ENCODE measurements around the gene MAGEF1. TPM values are rescaled to one million over a fixed set of nuclear protein-coding genes. Genes with fewer than 3 reads are reported as not detected.

The MAGEF1 gene
- total and polyA plus RNA-seq, 10 of the 15 experiments (the other 5 are each of a cell fraction or from before 2014, with no cell fraction given) = 2.3 to 62.2 (median 27.1) TPM

- Histone ChIP-seq H2AFZ (ENCODE audit: control insufficient read depth, low read depth, low read length) (no peak overlapping the region), H3K4me1 (ENCODE audit: control insufficient read depth, insufficient read depth, low read length) (peaks cover 10% of the 10 kb centered on the region), H4K20me1 (ENCODE audit: control insufficient read depth, insufficient read depth) (no peaks in the 10 kb centered on the region), H3K4me3 (no peak overlapping the region), H3K4me2 (ENCODE audit: control insufficient read depth, insufficient read depth) (no peak overlapping the region), H3K79me2 (ENCODE audit: control insufficient read depth, insufficient read depth, low read length) (no peaks in the 10 kb centered on the region), H3K9me3 (replicated peaks; ENCODE audit: control insufficient read depth, insufficient read depth, low read length) (no peaks in the 10 kb centered on the region), H3K36me3 (ENCODE audit: control insufficient read depth in 2 of 2, insufficient read depth in 2 of 2, low read length in 1 of 2) (no peaks in the 10 kb centered on the region), H3K27me3 (replicated peaks in 1 of 2; ENCODE audit: control insufficient read depth in 2 of 2, insufficient read depth in 2 of 2, low read length in 1 of 2) (no peaks in the 10 kb centered on the region), H3K9ac (ENCODE audit: control insufficient read depth, insufficient read depth, low read length) (no peak overlapping the region), H3K27ac (ENCODE audit: control insufficient read depth, insufficient read depth) (no peak overlapping the region)
- intact Hi-C loops (cut with micrococcal nuclease; ENCODE audit: unreplicated experiment) (no loop called here), in situ Hi-C loops (cut with MboI) (no loop called here)
- POLR2A ChIA-PET = no interaction called here
- WGBS (ENCODE audit: insufficient coverage, insufficient replicate concordance, low lambda C conversion rate, missing lambda C conversion rate) = 28% methylated on average over 2 of the region's 2 CpGs
- ATAC-seq (no peak), DNase-seq (ENCODE audit: low read depth, low spot score) (no peak), FAIRE-seq (no peak)
- BruUV-seq (replicated peaks) = no TSS peak
- CTCF ChIA-PET = interaction anchor here (0.8 to 2.5 kb wide), 3 partner anchors 29 to 188 kb away, joined by 3 to 7 read pairs (median 4); partner anchors contain the start of gene EPHB3
- SMC1A ChIA-PET (ENCODE audit: uncharacterized antibody, unreplicated experiment) = interaction anchor here (1.0 to 1.4 kb wide), 2 partner anchors 29 to 188 kb away, joined by 3 to 5 read pairs; partner anchors contain the start of gene EPHB3
- RAD21 ChIA-PET (ENCODE audit: unreplicated experiment) = no interaction called here
- TF ChIP-seq EGR1 (IDR thresholded peaks at IDR 0.05; ENCODE audit: borderline replicate concordance in 1 of 2, low read depth in 2 of 2, low read length in 2 of 2) (no peak), ZNF24 (IDR thresholded peaks at IDR 0.05) (no peak), LARP7 (IDR thresholded peaks at IDR 0.05) (no peak), FOXM1 (IDR thresholded peaks at IDR 0.05; ENCODE audit: low read depth, low read length) (no peak), CREB1 (IDR thresholded peaks at IDR 0.05; ENCODE audit: low read depth) (no peak), ZBTB40 (IDR thresholded peaks at IDR 0.05; ENCODE audit: borderline replicate concordance) (no peak)
Observed at GRCh38 chr3:184749168-184749744, 37.4 kb upstream of the MAGEF1 start.

All from GM12878 (cell line).